HepG2 (cell line): Measurements from ENCODE around the gene SLU7. TPM values are rescaled to one million over a fixed set of nuclear protein-coding genes. Genes with fewer than 3 reads are reported as not detected.

ENCODE experiments used
- ATAC-seq: fragments of 200-7000 bp; cut with Tn5 transposase; 3 replicates; pipeline ENCODE4 v1.9.1; 2020; ENCODE audit warnings: mild to moderate bottlenecking, moderate library complexity
- BruUV-seq: library from RNA; stranded (reverse); fragments of 400-500 nt; replicated peaks from 2 replicates; lab custom pipeline; 2021; lab: Mats Ljungman, UMichigan
- CTCF ChIA-PET: fragments of 300-600 bp; formaldehyde crosslinking; extraction: SDS; loops from one replicate; lab custom pipeline; 2021; ENCODE audit warnings: low total read pairs, inconsistent platforms, low intra/inter-chr PET ratio; lab: Yijun Ruan, JAX
- POLR2A ChIA-PET: fragments of 350-600 bp; sonication (Branson Sonifier 250); formaldehyde crosslinking; loops from one replicate; lab custom pipeline; 2020; ENCODE audit warnings: antibody characterized with exemption, inconsistent platforms; lab: Yijun Ruan, JAX
- DNase-seq: peaks from one replicate; pipeline ENCODE4 v3.0.0-alpha.2; 2015; ENCODE audit warnings: low spot score
- FAIRE-seq: peaks from 3 replicates; lab custom pipeline; 2011; peaks lifted over from hg19 to GRCh38; lab: Jason Lieb, UNC
- H2AFZ ChIP-seq: one replicate; pipeline ENCODE4 v1.6.1; 2011; ENCODE audit warnings: low read length, inconsistent platforms
- H3K27ac ChIP-seq: fragments of 300-600 bp; 3 replicates; pipeline ENCODE4 v1.8.0; 2011; ENCODE audit warnings: mixed run types, mild to moderate bottlenecking, mixed read lengths, low read length, inconsistent platforms; ENCODE audit not compliant: insufficient read depth; ENCODE audit errors: extremely low read length
- H3K27me3 ChIP-seq, 2 experiments: fragments of 200-600 bp in 1 of 2; 2 replicates in 1 of 2; 3 replicates in 1 of 2; pipeline versions ENCODE4 v1.6.0 to v1.8.0; 2011; ENCODE audit warnings: low read length in 2 of 2, mild to moderate bottlenecking in 2 of 2, moderate library complexity in 2 of 2, inconsistent platforms in 1 of 2; ENCODE audit not compliant: insufficient read depth in 2 of 2, control insufficient read depth in 1 of 2
- H3K36me3 ChIP-seq, 2 experiments: fragments of 200-600 bp in 1 of 2; replicated peaks in 1 of 2; 2 replicates in 1 of 2; 3 replicates in 1 of 2; pipeline versions ENCODE4 v1.5.1 to v1.8.0; 2011; ENCODE audit warnings: low read length in 2 of 2, inconsistent platforms in 1 of 2; ENCODE audit not compliant: insufficient read depth in 2 of 2, control insufficient read depth in 1 of 2
- H3K4me1 ChIP-seq: 2 replicates; pipeline ENCODE4 v1.5.1; 2012; ENCODE audit warnings: low read length, inconsistent platforms; ENCODE audit not compliant: insufficient read depth
- H3K4me2 ChIP-seq: 2 replicates; pipeline ENCODE4 v1.6.0; 2011; ENCODE audit warnings: low read depth, low read length, inconsistent platforms
- H3K4me3 ChIP-seq, 3 experiments: fragments of 200-600 bp in 1 of 3; sonication (generic), shearing (Covaris generic) in 1 of 3; replicated peaks in 1 of 3; 2 replicates each; pipeline ENCODE4 v1.5.1; 2011 to 2016; ENCODE audit warnings: low read length in 3 of 3, inconsistent platforms in 2 of 3, low read depth in 2 of 3, mild to moderate bottlenecking in 2 of 3, control low read depth in 1 of 3, mixed read lengths in 1 of 3; ENCODE audit not compliant: insufficient read depth in 1 of 3
- H3K79me2 ChIP-seq: one replicate; pipeline ENCODE4 v1.6.1; 2011; ENCODE audit warnings: low read length, inconsistent platforms; ENCODE audit not compliant: insufficient read depth
- H3K9ac ChIP-seq: 2 replicates; pipeline ENCODE4 v1.6.0; 2011; ENCODE audit warnings: mild to moderate bottlenecking, low read depth, low read length, inconsistent platforms; ENCODE audit not compliant: insufficient read depth
- H3K9me3 ChIP-seq: 2 replicates; pipeline ENCODE4 v1.5.1; 2012; ENCODE audit warnings: mild to moderate bottlenecking, low read length
- H4K20me1 ChIP-seq: 2 replicates; pipeline ENCODE4 v1.6.0; 2011; ENCODE audit warnings: inconsistent platforms, mild to moderate bottlenecking, low read length, moderate library complexity; ENCODE audit not compliant: insufficient read depth
- ARID3A ChIP-seq: IDR thresholded peaks from 2 replicates; pipeline ENCODE4 v1.6.1; 2012; ENCODE audit warnings: low read depth, low read length, improper control_type of control experiment
- ATF7 ChIP-seq, 2 experiments: fragments of 450-650 bp in 1 of 2; sonication (generic) in 1 of 2; formaldehyde crosslinking in 1 of 2; IDR thresholded peaks; 2 replicates each; pipeline versions ENCODE4 v1.4.0 to v1.6.1; 2016 to 2020; ENCODE audit warnings: antibody characterized with exemption in 1 of 2, mild to moderate bottlenecking in 1 of 2, missing genetic modification reagents in 1 of 2
- ERF ChIP-seq: IDR thresholded peaks from 2 replicates; pipeline ENCODE4 v1.6.1; 2018; ENCODE audit warnings: missing biosample characterization, missing genetic modification reagents
- GMEB1 ChIP-seq: sonication (generic); formaldehyde crosslinking; IDR thresholded peaks from 2 replicates; pipeline ENCODE4 v1.5.1; 2020; ENCODE audit warnings: missing genetic modification reagents, mild to moderate bottlenecking, borderline replicate concordance
- KDM4B ChIP-seq: sonication (generic); formaldehyde crosslinking; IDR thresholded peaks from 2 replicates; pipeline ENCODE4 v1.4.0; 2020; ENCODE audit warnings: missing genetic modification reagents
- NRL ChIP-seq: sonication (generic); formaldehyde crosslinking; IDR thresholded peaks from 2 replicates; pipeline ENCODE4 v1.5.0; 2020; ENCODE audit warnings: missing genetic modification reagents, mild to moderate bottlenecking, moderate library complexity, borderline replicate concordance
- RFX3 ChIP-seq: IDR thresholded peaks from 2 replicates; pipeline ENCODE4 v1.6.1; 2016; ENCODE audit warnings: missing biosample characterization, missing genetic modification reagents
- SOX13 ChIP-seq, 3 experiments: fragments of 450-650 bp in 1 of 3; sonication (generic) in 1 of 3; formaldehyde crosslinking in 1 of 3; IDR thresholded peaks in 2 of 3; conservative IDR thresholded peaks in 1 of 3; 2 replicates each; pipeline versions ENCODE4 v1.5.0 to v1.6.1; 2016 to 2020; ENCODE audit warnings: antibody characterized with exemption in 1 of 3, mild to moderate bottlenecking in 1 of 3, missing compliant biosample characterization in 1 of 3, missing genetic modification reagents in 1 of 3, moderate library complexity in 1 of 3
- TAF1 ChIP-seq: sonication (generic); formaldehyde crosslinking; IDR thresholded peaks from 2 replicates; pipeline ENCODE4 v1.4.0; 2020; ENCODE audit warnings: missing genetic modification reagents
- THAP9 ChIP-seq: sonication (generic); formaldehyde crosslinking; IDR thresholded peaks from 2 replicates; pipeline ENCODE4; 2020; ENCODE audit warnings: missing genetic modification reagents, mild to moderate bottlenecking, borderline replicate concordance
- ZBTB26 ChIP-seq: IDR thresholded peaks from 2 replicates; pipeline ENCODE4 v1.6.1; 2016; ENCODE audit warnings: missing compliant biosample characterization, missing genetic modification reagents, borderline replicate concordance
- ZIK1 ChIP-seq: sonication (generic); formaldehyde crosslinking; IDR thresholded peaks from 2 replicates; pipeline ENCODE4 v1.5.0; 2020; ENCODE audit warnings: mild to moderate bottlenecking, low read depth, missing genetic modification reagents, borderline replicate concordance
- ZNF136 ChIP-seq: sonication (generic); formaldehyde crosslinking; IDR thresholded peaks from 2 replicates; pipeline ENCODE4 v1.8.1; 2022; ENCODE audit warnings: low read depth, mild to moderate bottlenecking, moderate library complexity, missing genetic modification reagents
- ZNF33B ChIP-seq: sonication (generic); formaldehyde crosslinking; IDR thresholded peaks from 2 replicates; pipeline ENCODE4 v1.5.1; 2020; ENCODE audit warnings: mild to moderate bottlenecking, missing genetic modification reagents
- ZNF567 ChIP-seq: sonication (generic); formaldehyde crosslinking; IDR thresholded peaks from 2 replicates; pipeline ENCODE4 v1.8.1; 2023; ENCODE audit warnings: mild to moderate bottlenecking, missing genetic modification reagents, borderline replicate concordance
- WGBS: methylation state at CpG from one replicate; pipeline ENCODE4 v1.1.6; 2017; ENCODE audit warnings: low lambda C conversion rate; 5-methylcytosine and 5-hydroxymethylcytosine counted together
- in situ Hi-C: cut with HindIII; loops from 2 replicates; pipeline ENCODE4 v1.10.0; 2017; ENCODE audit warnings: low pct_unique_long_range_greater_than_20kb; ENCODE audit not compliant: extremely low pct_ligation_motif_present
- intact Hi-C: fragments of 100-400 bp; cut with micrococcal nuclease; formaldehyde crosslinking; loops from one replicate; pipeline ENCODE4 v1.10.0; 2022; ENCODE audit not compliant: unreplicated experiment
- polyA plus RNA-seq, 8 experiments: library from polyadenylated mRNA; depleted of rRNA in 3 of 8; stranded (reverse) in 7 of 8; unstranded in 1 of 8; fragments of >200 nt; fragmentation: Illumina TruSeq in 4 of 8; extraction: Trizol in 4 of 8; gene quantifications; 2 replicates each; pipeline versions ENCODE4 v1.2.1 to v1.2.3, GENCODE V29; 2011 to 2016; ENCODE audit warnings: low read depth in 4 of 8, missing spikeins in 1 of 8, mixed read lengths in 1 of 8; ENCODE audit not compliant: insufficient read depth in 1 of 8
- total RNA-seq, 5 experiments: library from RNA; depleted of rRNA; stranded (reverse); fragments of >200 nt; fragmentation: Illumina TruSeq; extraction: Trizol; gene quantifications; 2 replicates each; pipeline ENCODE4 v1.2.3, GENCODE V29; 2016; ENCODE audit warnings: low read depth in 1 of 5

Gene SLU7
- total and polyA plus RNA-seq, 2 of the 13 experiments (the other 11 are each of a cell fraction or from before 2014, with no cell fraction given) = 24.0 to 39.2 TPM

- in situ Hi-C loops = no loop called here
- no TSS peak for BruUV-seq
- Histone ChIP-seq H2AFZ (no peak overlapping the region), H3K4me3 (no peak overlapping the region), H3K27me3 (no peaks in the 10 kb centered on the region; a peak in 1 of 5 replicates), H3K27ac (no peak overlapping the region), H3K9me3 (no peaks in the 10 kb centered on the region), H3K4me2 (peak overlapping the region; percentile 80; the same call in 1 of the 2 replicates), H3K4me1 (peaks cover 78% of the 10 kb centered on the region), H4K20me1 (no peaks in the 10 kb centered on the region), H3K36me3 (no peaks in the 10 kb centered on the region), H3K9ac (no peak overlapping the region), H3K79me2 (peaks cover 33% of the 10 kb centered on the region)
- ChIA-PET CTCF (no interaction called here), POLR2A (interaction anchor here (1.2 to 2.4 kb wide), 3 partner anchors 27 to 426 kb away, joined by 3 to 29 read pairs (median 5); partner anchors contain the start of gene FAM200C)
- no peak for ATAC-seq
- intact Hi-C loops = loop anchor here (2.0 to 10.0 kb wide), 4 partner anchors 27 to 419 kb away; partner anchors contain the start of gene PTTG1
- no peak for DNase-seq
- FAIRE-seq = no peak
- 80% methylated on average over 5 of the region's 5 CpGs for WGBS
- no peak for TF ChIP-seq KDM4B (CRISPR knock-in tag)
- TF ChIP-seq SOX13 (IDR thresholded peaks at IDR 0.05) = no peak
- TF ChIP-seq SOX13 (CRISPR knock-in tag; conservative IDR thresholded peaks at IDR 0.05 in 1 of 2, IDR thresholded peaks at IDR 0.05 in 1 of 2) = no peak
- no peak for TF ChIP-seq ZNF33B (CRISPR knock-in tag)
- TF ChIP-seq ZBTB26 = no peak
- no peak for TF ChIP-seq ATF7 (IDR thresholded peaks at IDR 0.05)
- TF ChIP-seq ATF7 (CRISPR knock-in tag; IDR thresholded peaks at IDR 0.05) = no peak
- TF ChIP-seq RFX3 (CRISPR knock-in tag) = no peak
- TF ChIP-seq THAP9 = no peak
- no peak for TF ChIP-seq TAF1 (CRISPR knock-in tag)
- TF ChIP-seq GMEB1 (CRISPR knock-in tag) = no peak
- no peak for TF ChIP-seq ZIK1
- no peak for TF ChIP-seq ARID3A
- TF ChIP-seq ERF = no peak
- no peak for TF ChIP-seq ZNF567 (CRISPR knock-in tag)
- TF ChIP-seq ZNF136 (CRISPR knock-in tag) = no peak
- no peak for TF ChIP-seq NRL (CRISPR knock-in tag)
Observed at GRCh38 chr5:160466116-160466515, 47.2 kb upstream of the SLU7 start.
